GM19372 (cell line): Measurements from ENCODE around the gene VAPB.

ENCODE experiments used
- ATAC-seq: cut with Tn5 transposase; IDR thresholded peaks from one replicate; pipeline ENCODE4 v1.9.1; 2021; ENCODE audit warnings: mild to moderate bottlenecking, low read depth, moderate library complexity; ENCODE audit not compliant: unreplicated experiment

Gene VAPB

DNA sequence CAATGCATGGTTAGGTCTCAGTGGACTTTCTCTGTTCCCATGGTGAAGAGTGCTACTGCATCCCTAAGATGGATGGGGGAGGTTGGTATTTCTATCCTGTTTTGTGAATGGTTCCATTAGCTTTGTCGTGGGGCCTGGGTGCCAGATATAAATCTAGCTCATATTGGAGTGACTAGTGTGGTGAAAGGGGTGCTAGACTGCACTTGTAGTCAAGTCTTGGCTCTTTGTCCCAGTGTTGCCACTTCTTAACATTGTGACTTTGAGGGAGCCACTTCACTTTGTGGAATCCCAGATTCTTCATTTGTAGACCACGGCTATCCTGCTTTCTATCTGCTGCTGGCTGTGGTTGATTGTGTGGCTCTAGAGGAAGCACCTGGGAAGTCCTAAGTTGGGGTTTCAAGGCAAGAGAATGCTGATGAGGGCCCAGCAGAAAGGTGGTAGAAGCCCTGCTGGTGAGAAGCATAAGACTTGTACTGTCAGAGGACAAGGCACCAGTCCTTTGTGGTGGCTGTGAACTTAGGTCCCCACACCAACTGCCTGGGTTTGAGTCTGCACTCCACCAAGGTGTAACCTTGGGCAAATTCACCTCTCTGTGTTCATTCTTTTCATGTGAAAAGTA is 44.1 kb downstream of the VAPB start:
- no peak for ATAC-seq

GRCh38 chr20:58433759-58434158 is 44.7 kb downstream of the VAPB start:
- no peak for ATAC-seq

DNA sequence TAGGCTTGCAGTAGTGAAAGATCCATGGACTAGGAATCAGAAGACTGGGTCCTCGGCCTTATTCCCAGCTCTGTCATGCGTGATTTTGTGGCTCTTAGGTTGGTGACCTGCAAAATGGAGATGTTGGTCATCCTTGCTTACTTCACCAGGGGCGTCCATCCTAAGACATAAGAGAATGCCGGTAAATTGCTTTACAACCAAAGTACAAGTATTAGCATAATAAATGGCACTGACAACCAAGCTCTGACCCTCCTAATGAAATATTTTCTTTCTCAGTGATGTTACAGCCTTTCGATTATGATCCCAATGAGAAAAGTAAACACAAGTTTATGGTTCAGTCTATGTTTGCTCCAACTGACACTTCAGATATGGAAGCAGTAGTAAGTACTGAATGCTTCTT is 45.3 kb downstream of the VAPB start:
- ATAC-seq = no peak

DNA sequence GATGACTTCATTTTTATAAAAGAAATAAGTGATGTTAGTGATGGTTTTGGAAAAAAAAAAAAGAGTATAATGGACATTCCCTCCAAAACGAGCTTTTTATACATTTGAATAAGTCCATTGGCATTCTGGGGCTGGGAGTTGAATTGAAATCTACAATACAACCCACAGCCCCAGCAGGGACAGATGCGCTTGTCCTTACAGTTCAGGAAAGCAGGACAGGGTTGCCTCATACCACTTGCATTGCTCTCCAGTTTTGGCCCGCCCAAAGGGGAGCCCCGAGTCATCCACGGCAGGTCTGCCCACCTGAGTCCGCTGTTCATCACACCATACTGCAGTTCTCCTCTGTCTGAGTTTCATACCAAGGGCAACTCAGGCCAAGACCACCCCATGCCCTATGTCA is 46.2 kb downstream of the VAPB start:
- ATAC-seq = no peak

- ATAC-seq = no peak
Measured at GRCh38 chr20:58436868-58437645, 48.0 kb downstream of the VAPB start.

- ATAC-seq = no peak
Measured at GRCh38 chr20:58438970-58439808, 50.2 kb downstream of the VAPB start.

- no peak for ATAC-seq
Measured at GRCh38 chr20:58440021-58440767, 51.2 kb downstream of the VAPB start.

DNA sequence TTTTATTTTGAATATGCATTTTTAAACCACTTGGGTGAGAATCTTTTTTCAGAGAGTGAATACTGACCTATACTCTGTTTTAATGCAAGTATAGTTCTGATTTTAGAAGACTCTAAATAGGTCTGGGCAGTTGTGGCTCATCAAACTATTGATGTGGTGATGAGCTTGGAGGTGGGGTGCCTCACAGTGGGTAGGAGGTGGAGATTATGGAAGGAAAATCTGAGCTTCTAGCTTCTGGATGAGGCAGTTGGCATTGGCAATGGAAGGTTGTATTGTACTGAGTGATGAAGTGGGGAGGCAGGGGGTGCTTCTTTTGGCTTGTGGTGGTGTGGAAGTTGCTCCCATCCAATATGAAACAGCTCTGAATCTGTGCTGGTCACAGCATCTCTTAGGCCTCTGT is 52.7 kb downstream of the VAPB start:
- ATAC-seq = no peak

DNA sequence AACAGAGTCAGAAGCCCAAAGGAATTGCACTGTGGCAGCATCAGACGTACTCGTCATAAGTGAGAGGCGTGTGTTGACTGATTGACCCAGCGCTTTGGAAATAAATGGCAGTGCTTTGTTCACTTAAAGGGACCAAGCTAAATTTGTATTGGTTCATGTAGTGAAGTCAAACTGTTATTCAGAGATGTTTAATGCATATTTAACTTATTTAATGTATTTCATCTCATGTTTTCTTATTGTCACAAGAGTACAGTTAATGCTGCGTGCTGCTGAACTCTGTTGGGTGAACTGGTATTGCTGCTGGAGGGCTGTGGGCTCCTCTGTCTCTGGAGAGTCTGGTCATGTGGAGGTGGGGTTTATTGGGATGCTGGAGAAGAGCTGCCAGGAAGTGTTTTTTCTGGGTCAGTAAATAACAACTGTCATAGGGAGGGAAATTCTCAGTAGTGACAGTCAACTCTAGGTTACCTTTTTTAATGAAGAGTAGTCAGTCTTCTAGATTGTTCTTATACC is 55.8 kb downstream of the VAPB start:
- no peak for ATAC-seq

DNA sequence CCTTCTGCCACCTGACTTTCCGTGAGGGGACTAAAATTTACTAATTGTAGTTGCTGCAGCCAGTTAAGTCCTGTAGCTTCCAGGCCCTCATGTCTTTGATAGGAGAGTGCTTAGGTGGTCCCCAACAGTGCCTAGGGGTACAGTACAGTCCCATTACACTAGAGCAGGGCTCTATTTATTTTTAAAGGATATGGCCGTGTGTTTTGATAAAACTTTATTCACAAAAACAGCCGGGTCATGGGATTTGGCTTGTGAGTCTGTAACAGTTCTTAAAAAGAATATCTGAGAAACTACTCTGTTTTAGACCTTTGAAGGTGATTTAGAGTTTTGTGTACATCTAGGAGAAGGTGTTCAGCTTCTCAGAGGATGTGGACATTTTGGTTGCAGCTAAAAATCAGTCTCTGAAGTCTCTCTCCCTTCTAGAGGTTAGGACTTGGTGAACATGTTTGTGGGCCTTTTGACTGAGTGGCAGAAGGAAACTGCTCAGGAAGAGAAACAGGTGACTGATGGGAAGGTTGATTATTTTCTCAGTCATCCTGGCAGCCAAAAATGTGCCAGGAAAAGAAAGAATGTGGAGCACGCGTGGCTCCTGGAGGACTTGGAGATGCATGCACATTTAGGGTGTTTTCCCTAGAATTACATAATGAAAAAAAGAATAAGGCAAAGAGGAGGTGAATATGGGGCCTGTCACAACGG is 57.4 kb downstream of the VAPB start:
- ATAC-seq = no peak

DNA sequence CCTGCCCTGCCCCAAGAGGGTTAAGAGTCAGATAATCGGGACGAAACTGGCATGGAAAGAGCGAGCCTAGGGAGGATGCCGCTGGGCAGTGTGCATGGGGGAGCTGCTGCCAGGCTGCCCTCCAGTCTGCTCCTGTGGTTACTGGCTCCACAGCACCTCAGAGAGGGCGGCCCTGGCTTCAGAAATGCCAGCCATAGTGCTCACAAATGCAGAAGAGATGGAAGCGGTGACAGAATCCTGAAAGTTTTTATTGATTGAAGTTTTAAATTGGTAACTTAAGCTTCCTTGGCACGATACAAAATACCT is 57.9 kb downstream of the VAPB start:
- no peak for ATAC-seq

DNA sequence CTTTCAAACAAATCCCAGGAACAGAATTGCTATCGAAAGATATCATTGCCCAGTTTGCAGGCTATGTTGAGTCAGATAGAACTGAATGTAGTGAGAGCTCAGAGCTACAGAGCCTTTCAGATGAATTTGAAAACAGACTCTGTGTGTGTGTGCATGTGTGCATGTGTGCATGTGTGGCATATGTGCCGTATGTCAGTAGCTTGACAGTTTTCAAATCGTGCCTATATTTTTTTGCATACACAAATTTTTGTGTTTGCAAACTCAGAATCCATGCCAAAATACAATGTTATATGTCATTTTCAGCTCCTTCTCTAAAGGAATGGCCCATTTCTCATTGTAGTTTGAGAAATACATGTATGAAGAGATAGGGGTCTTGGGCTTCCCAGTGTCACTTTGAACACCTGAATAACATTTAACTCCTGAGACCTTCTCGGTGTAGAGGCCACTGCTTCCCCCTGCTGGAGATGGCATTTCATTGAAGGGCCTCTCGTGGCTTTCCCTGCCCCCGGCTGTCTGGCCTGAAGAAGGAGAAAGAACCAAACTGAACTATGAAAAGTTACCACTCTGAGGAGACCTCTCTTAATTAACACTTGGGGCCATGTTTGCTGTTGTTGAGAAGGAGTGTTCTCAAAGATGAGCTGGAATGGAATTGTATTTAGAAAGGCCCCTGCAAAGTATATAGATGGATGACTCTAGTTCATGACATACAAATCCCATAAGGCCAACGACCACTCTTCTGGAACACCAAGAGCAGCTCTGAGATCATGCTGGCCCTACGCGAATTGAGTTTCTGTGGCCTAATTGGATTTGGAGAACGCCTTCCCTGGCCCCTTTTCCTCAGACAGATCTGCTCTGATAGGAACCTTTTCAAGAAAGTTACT is 58.7 kb downstream of the VAPB start:
- no peak for ATAC-seq

GRCh38 chr20:58448958-58449357 is 59.9 kb downstream of the VAPB start:
- no peak for ATAC-seq

- ATAC-seq = no peak
Measured at GRCh38 chr20:58449681-58450221, 60.7 kb downstream of the VAPB start.

DNA sequence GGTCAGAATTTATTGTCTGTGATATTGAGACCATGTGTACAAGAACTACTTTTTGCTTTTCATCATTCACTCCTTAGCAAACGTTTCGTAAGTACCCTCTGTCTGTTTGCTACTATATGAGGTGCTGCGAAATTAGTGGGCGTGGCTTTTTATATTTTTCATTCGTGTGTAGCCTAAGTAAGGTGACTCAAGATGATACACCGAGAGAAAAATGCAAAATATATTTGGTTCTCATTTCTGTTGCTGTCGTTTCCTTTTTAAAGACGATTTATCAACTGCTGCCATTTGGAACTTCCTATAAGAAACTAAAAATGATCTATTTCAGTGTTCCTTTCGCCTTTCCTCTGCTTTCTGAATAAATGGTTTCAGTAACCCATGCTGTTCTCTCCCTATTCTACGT is 61.2 kb downstream of the VAPB start:
- no peak for ATAC-seq

DNA sequence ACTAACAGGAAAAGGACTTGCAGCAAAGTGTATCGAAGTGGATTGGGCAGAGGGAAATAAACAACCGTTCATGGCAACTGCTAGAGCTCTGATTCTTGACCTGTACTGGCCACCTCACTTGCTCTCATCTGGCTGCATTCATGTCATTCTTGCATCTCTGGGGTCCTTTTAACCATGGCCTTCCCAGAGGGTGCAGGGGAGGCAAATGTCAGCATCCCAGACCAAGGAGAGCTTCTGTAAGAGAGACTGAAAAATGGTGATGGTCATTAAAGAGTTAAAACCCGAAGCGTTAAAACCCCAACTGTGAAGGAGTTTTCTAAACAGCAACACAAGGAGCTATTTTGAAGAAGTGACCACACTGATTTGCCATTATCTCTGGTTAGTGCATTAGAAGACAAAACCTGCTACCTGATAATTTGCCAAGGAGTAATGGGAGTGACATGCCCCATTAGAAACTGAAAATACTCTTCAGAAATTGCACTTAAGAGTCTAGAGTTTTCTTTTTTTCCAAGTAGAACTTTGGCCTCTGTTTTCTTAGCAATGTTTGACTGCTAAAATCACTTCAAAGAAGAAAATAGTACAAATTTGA is 63.7 kb downstream of the VAPB start:
- no peak for ATAC-seq

- no peak for ATAC-seq
Measured at GRCh38 chr20:58453391-58453790, 64.4 kb downstream of the VAPB start.

DNA sequence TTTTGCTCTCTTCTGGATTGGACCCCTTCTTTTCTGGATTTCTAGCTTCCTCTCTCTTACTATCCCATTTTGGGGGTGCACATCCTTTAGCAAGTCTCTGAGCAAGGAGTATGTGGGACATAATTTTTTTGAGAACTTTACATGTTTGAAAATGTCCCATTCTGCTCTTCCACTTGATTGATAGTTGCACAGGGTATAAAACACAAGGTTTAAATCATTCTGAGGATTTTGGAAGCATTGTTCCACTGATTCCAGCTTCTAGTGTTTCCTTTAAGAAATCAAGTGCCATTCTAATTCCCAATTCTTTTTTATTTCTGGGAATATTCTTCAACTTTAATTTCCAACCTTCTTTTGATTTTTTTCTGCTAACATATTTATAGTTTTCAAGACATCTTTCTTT is 65.4 kb downstream of the VAPB start:
- ATAC-seq = no peak
